GM21381 (cell line): Measurements from ENCODE around the gene TMEM208.

ENCODE experiments used
- ATAC-seq: cut with Tn5 transposase; IDR thresholded peaks from one replicate; pipeline ENCODE4 v1.9.1; 2021; ENCODE audit warnings: mild to moderate bottlenecking, moderate library complexity; ENCODE audit not compliant: unreplicated experiment

TMEM208 gene

GRCh38 chr16:67271446-67271845, 44.5 kb downstream of the TMEM208 start:
- ATAC-seq: no peak

- ATAC-seq: no peak
Measured at GRCh38 chr16:67275321-67275720, 48.4 kb downstream of the TMEM208 start.

GRCh38 chr16:67277294-67277998, 50.5 kb downstream of the TMEM208 start:
- no peak for ATAC-seq

GRCh38 chr16:67277999-67278772, 51.3 kb downstream of the TMEM208 start:
- ATAC-seq: no peak
